RWPE2 (cell line): ENCODE measurements around the gene SUPT5H.

Experiments used
- ATAC-seq: fragments of 200-7000 bp; cut with Tn5 transposase; 3 replicates; pipeline ENCODE4 v1.9.1; 2021; ENCODE audit warnings: low read depth
- DNase-seq: peaks from one replicate; pipeline ENCODE4 v3.0.0-alpha.2; 2020; ENCODE audit warnings: low spot score
- H3K27ac ChIP-seq: fragments of 450-650 bp; 2 replicates; pipeline ENCODE4 v1.5.1; 2017; ENCODE audit warnings: mild to moderate bottlenecking; ENCODE audit not compliant: poor library complexity, severe bottlenecking
- H3K27me3 ChIP-seq: fragments of 250-450 bp; sonication (Bioruptor Pico); 2 replicates; pipeline ENCODE4 v1.5.1; 2021; ENCODE audit warnings: mild to moderate bottlenecking, moderate library complexity; ENCODE audit not compliant: insufficient read depth, poor library complexity, severe bottlenecking
- H3K36me3 ChIP-seq: fragments of 250-450 bp; sonication (Bioruptor Pico); 2 replicates; pipeline ENCODE4 v1.5.1; 2020; ENCODE audit warnings: low read depth, mild to moderate bottlenecking, moderate library complexity
- H3K4me1 ChIP-seq: fragments of 250-450 bp; sonication (Bioruptor Pico); 2 replicates; pipeline ENCODE4 v1.5.1; 2021; ENCODE audit warnings: mild to moderate bottlenecking, moderate library complexity; ENCODE audit not compliant: insufficient read depth, poor library complexity, severe bottlenecking
- H3K4me3 ChIP-seq: fragments of 250-450 bp; sonication (Bioruptor Pico); 2 replicates; pipeline ENCODE4 v1.5.1; 2021; ENCODE audit warnings: mild to moderate bottlenecking, moderate library complexity; ENCODE audit not compliant: severe bottlenecking
- H3K9me3 ChIP-seq: fragments of 250-450 bp; sonication (Bioruptor Pico); 2 replicates; pipeline ENCODE4 v1.5.1; 2021; ENCODE audit warnings: mild to moderate bottlenecking, moderate library complexity; ENCODE audit not compliant: severe bottlenecking
- TF ChIP-seq, protein P1 (sequence below): fragments of 450-650 bp; IDR thresholded peaks from one replicate; pipeline ENCODE4 v1.5.1; 2017; ENCODE audit warnings: mild to moderate bottlenecking, moderate library complexity; ENCODE audit not compliant: poor library complexity, severe bottlenecking

SUPT5H gene

DNA sequence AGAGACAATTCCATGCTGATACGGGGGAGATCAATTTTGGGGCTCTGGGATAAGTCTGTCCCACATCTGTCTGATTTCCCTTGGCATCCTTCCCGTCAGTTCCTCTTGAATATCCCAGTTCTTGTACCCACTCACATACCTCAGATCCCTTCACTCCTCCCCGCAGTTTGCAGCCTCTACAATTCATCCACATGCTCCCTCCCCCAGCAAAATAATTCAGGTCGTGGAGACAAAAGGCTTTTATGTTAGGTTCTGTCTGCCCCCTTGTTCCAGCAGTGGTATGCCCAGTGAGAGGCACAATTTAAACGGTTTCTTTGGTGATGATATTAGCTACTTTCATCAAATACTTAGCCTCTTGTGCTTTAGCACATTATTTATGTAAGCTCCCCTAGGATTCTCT is 19.2 kb upstream of the SUPT5H start:
- H3K27me3 ChIP-seq, result no peaks in the 10 kb centered on the region
- DNase-seq, result no peak
- H3K9me3 ChIP-seq, result no peaks in the 10 kb centered on the region
- no peak for ATAC-seq
- peaks cover 6% of the 10 kb centered on the region for H3K4me1 ChIP-seq
- peaks cover 22% of the 10 kb centered on the region for H3K36me3 ChIP-seq
- no peak overlapping the region for H3K4me3 ChIP-seq
- H3K27ac ChIP-seq, result no peak overlapping the region
- TF ChIP-seq, protein P1, sequence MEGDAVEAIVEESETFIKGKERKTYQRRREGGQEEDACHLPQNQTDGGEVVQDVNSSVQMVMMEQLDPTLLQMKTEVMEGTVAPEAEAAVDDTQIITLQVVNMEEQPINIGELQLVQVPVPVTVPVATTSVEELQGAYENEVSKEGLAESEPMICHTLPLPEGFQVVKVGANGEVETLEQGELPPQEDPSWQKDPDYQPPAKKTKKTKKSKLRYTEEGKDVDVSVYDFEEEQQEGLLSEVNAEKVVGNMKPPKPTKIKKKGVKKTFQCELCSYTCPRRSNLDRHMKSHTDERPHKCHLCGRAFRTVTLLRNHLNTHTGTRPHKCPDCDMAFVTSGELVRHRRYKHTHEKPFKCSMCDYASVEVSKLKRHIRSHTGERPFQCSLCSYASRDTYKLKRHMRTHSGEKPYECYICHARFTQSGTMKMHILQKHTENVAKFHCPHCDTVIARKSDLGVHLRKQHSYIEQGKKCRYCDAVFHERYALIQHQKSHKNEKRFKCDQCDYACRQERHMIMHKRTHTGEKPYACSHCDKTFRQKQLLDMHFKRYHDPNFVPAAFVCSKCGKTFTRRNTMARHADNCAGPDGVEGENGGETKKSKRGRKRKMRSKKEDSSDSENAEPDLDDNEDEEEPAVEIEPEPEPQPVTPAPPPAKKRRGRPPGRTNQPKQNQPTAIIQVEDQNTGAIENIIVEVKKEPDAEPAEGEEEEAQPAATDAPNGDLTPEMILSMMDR, result no peak

DNA sequence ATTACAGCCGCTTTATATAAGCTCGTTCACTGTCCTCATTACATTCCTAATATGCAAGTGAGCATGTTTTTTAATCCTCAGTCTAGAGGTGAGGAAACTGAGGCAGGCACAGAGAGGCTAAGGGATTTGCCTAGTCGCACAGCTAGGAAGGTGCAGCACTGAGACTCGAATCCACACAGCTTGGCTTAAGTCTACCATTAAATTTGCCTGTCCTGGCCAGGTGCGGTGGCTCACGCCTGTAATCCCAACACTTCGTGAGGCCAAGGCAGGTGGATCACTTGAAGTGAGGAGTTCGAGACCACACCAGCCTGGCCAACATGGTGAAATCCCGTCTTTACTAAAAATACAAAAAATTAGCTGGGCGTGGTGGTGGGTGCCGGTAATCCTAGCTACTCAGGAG is 17.7 kb upstream of the SUPT5H start:
- no peaks in the 10 kb centered on the region for H3K27me3 ChIP-seq
- ATAC-seq, result no peak
- no peak overlapping the region for H3K4me3 ChIP-seq
- TF ChIP-seq, protein P1, result no peak
- no peaks in the 10 kb centered on the region for H3K9me3 ChIP-seq
- peaks cover 17% of the 10 kb centered on the region for H3K36me3 ChIP-seq
- no peak for DNase-seq
- H3K4me1 ChIP-seq, result peaks cover 9% of the 10 kb centered on the region
- H3K27ac ChIP-seq, result no peak overlapping the region

DNA sequence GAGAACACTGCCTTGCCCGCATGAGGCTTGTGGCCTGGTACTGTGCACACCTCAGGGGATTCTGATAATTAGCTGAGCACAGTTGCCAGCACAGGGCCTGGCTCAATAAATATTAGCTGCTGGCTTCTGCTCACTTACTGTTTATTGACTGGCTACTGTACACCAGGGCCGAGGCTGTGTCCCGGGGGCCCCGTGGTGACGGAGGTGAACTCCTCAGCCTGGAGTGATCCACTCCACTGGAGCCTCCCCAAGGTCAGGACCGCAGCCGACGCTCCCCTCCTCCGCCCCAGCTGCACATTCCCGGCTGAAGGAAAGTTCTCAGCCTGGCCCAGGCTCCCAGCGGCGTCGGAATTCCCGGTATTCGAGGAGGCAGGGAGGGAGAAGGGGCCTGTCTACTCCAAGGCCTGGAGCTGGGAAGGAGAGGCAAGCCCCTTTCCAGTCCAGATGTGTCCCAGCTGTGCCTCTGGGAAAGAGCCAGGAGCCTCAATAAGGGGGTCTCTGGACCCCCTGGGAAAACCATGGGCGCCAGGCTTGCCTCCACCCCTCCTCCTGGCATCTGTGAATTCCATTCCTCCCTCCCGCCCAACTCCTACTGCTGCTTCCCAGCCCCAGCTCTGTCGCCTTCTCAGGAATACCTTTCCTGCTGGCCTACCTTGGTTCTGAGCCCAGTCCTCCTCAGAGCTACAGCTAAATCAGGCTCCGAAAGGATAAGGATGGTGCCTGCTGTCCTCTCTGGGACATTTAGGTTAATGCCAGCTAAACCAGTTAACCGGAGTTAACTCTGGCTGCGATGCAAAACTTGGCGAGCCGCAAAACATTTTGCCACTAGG is 16.9 kb upstream of the SUPT5H start:
- H3K4me1 ChIP-seq, result peaks cover 9% of the 10 kb centered on the region
- peaks cover 22% of the 10 kb centered on the region for H3K36me3 ChIP-seq
- no peaks in the 10 kb centered on the region for H3K27me3 ChIP-seq
- no peaks in the 10 kb centered on the region for H3K9me3 ChIP-seq
- no peak for DNase-seq
- peak; percentile 7; the same call in 2 of the 3 replicates for ATAC-seq
- H3K27ac ChIP-seq, result peak overlapping the region; percentile 19
- TF ChIP-seq, protein P1, result no peak
- H3K4me3 ChIP-seq, result no peak overlapping the region

DNA sequence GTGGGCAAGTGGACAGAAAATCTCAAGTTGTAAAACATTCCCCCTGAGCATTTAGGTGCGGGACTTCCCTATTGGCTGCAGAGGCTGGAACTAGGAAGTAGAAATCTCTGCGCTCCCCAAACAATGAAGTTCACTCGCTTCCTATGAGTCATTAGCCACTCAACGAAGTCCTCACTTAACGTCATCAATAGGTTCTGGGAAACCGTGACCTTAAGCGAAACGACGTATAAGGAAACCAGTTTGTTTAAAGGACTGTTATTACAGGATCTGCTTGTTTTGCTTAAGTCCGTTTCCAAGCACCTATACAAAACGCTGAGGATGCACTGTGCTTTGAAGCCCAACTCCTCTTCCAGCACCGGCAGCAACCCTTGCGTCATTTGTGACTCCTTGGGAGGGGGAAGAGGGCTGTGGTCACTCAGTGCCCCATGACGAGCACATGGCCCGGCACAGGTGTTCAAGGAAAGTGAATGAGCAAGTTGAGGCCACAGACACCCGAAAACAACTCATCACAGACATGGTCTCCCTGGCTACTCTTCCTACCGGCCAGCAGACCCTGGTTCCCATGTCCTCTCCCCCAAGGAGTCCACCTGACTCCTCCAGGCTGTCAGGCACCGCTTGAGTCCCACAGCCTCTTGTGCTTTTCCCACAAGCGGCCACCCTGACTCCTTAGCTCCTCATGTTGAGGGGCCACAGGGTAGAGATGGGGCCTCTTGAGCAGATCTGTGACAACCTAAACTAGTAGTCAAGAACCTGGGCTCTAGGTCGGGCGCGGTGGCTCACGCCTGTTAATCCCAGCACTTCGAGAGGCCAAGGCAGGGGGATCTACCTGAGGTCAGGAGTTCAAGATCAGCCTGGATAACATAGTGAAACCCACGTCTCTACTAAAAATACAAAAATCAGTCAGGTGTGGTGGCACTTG is 14.4 kb upstream of the SUPT5H start:
- Histone ChIP-seq H3K36me3 (peaks cover 38% of the 10 kb centered on the region), H3K9me3 (no peaks in the 10 kb centered on the region), H3K4me1 (peaks cover 18% of the 10 kb centered on the region), H3K27ac (peak overlapping the region; percentile 72), H3K4me3 (no peak overlapping the region), H3K27me3 (no peaks in the 10 kb centered on the region)
- no peak for DNase-seq
- peak; percentile 66 for ATAC-seq
- TF ChIP-seq, protein P1, result no peak
